Keratinocyte (primary cell): ENCODE results near the gene FGGY. TPM values are rescaled to one million over a fixed set of nuclear protein-coding genes. Genes with fewer than 3 reads are reported as not detected.

ENCODE experiments used
- DNase-seq: peaks from one replicate; pipeline ENCODE4 v3.0.0-alpha.2; 2011; ENCODE audit warnings: low read depth, missing footprints, low spot score
- FAIRE-seq: peaks from 2 replicates; lab custom pipeline; 2011; peaks lifted over from hg19 to GRCh38; lab: Jason Lieb, UNC
- H2AFZ ChIP-seq: 2 replicates; pipeline ENCODE4 v1.6.0; 2012; ENCODE audit warnings: low read length, control low read depth, inconsistent platforms; ENCODE audit not compliant: control insufficient read depth
- H3K27ac ChIP-seq: 2 replicates; pipeline ENCODE4 v1.5.1; 2011; ENCODE audit warnings: low read length; ENCODE audit not compliant: control insufficient read depth, insufficient read depth
- H3K27me3 ChIP-seq: 3 replicates; pipeline ENCODE4 v1.6.0; 2011; ENCODE audit warnings: low read length; ENCODE audit not compliant: control insufficient read depth, insufficient read depth; ENCODE audit errors: extremely low read depth
- H3K36me3 ChIP-seq, 2 experiments: 2 replicates in 1 of 2; 3 replicates in 1 of 2; pipeline ENCODE4 v1.5.1; 2011; ENCODE audit warnings: low read length in 2 of 2, mild to moderate bottlenecking in 1 of 2; ENCODE audit not compliant: control insufficient read depth in 2 of 2, insufficient read depth in 2 of 2; ENCODE audit errors: extremely low read depth in 1 of 2
- H3K4me1 ChIP-seq: 3 replicates; pipeline ENCODE4 v1.5.1; 2011; ENCODE audit warnings: low read length; ENCODE audit not compliant: control insufficient read depth, insufficient read depth; ENCODE audit errors: extremely low read depth
- H3K4me2 ChIP-seq: 3 replicates; pipeline ENCODE4 v1.6.0; 2011; ENCODE audit warnings: low read depth, low read length; ENCODE audit not compliant: control insufficient read depth, insufficient read depth; ENCODE audit errors: extremely low read depth
- H3K4me3 ChIP-seq, 3 experiments: fragments of 200-600 bp in 1 of 3; sonication (generic) in 1 of 3; 2 replicates in 2 of 3; 3 replicates in 1 of 3; pipeline ENCODE4 v1.5.1; 2011 to 2016; ENCODE audit warnings: low read length in 3 of 3, mild to moderate bottlenecking in 3 of 3, control low read depth in 2 of 3, inconsistent platforms in 1 of 3, low read depth in 1 of 3, mixed read lengths in 1 of 3, mixed run types in 1 of 3, moderate library complexity in 1 of 3; ENCODE audit not compliant: control insufficient read depth in 2 of 3, insufficient read depth in 2 of 3; ENCODE audit errors: extremely low read depth in 1 of 3
- H3K79me2 ChIP-seq: 2 replicates; pipeline ENCODE4 v1.6.0; 2012; ENCODE audit warnings: low read length; ENCODE audit not compliant: control insufficient read depth, insufficient read depth
- H3K9ac ChIP-seq: 3 replicates; pipeline ENCODE4 v1.6.0; 2011; ENCODE audit warnings: low read length; ENCODE audit not compliant: control insufficient read depth, insufficient read depth; ENCODE audit errors: extremely low read depth
- H3K9me1 ChIP-seq: 3 replicates; pipeline ENCODE4 v1.6.0; 2011; ENCODE audit warnings: low read length; ENCODE audit not compliant: control insufficient read depth, insufficient read depth; ENCODE audit errors: extremely low read depth
- H3K9me3 ChIP-seq: 2 replicates; pipeline ENCODE4 v1.5.1; 2012; ENCODE audit warnings: low read depth, low read length; ENCODE audit not compliant: control insufficient read depth
- H4K20me1 ChIP-seq: 3 replicates; pipeline ENCODE4 v1.6.0; 2011; ENCODE audit warnings: low read length; ENCODE audit not compliant: control insufficient read depth, insufficient read depth; ENCODE audit errors: extremely low read depth
- CTCF ChIP-seq, 3 experiments: IDR thresholded peaks in 1 of 3; conservative IDR thresholded peaks in 1 of 3; optimal IDR thresholded peaks in 1 of 3; 2 replicates in 2 of 3; 3 replicates in 1 of 3; pipeline versions ENCODE3 to v1.5.1; 2011; ENCODE audit warnings: low read length in 3 of 3, mild to moderate bottlenecking in 3 of 3, moderate library complexity in 2 of 3, control low read depth in 1 of 3, inconsistent platforms in 1 of 3; ENCODE audit not compliant: insufficient read depth in 2 of 3; ENCODE audit errors: extremely low read depth in 1 of 3
- EZH2 ChIP-seq: IDR thresholded peaks from one replicate; pipeline ENCODE4 v1.6.1; 2012; ENCODE audit warnings: inconsistent platforms, mild to moderate bottlenecking, low read length, moderate library complexity
- dilution Hi-C: fragments of 300-500 bp; cut with MboI; formaldehyde crosslinking; loops from one replicate; pipeline ENCODE4 v1.7.0; 2020; ENCODE audit warnings: low sequenced_read_pairs; ENCODE audit not compliant: extremely low pct_ligation_motif_present
- polyA plus RNA-seq, 5 experiments: library from polyadenylated mRNA; depleted of rRNA in 3 of 5; stranded (reverse) in 3 of 5; stranded (forward) in 1 of 5; unstranded in 1 of 5; fragments of >200 nt; gene quantifications; 1 replicate in 1 of 5; 2 replicates in 3 of 5; 3 replicates in 1 of 5; pipeline versions ENCODE4 v1.2.1 to v1.2.3, GENCODE V29; 2011 to 2012; ENCODE audit warnings: missing spikeins in 2 of 5, low read depth in 1 of 5, low replicate concordance in 1 of 5

FGGY gene
- polyA plus RNA-seq, 1 donor (not counting 4 experiments of a cell fraction or from before 2014, with no cell fraction given) = 16.6 TPM

DNA sequence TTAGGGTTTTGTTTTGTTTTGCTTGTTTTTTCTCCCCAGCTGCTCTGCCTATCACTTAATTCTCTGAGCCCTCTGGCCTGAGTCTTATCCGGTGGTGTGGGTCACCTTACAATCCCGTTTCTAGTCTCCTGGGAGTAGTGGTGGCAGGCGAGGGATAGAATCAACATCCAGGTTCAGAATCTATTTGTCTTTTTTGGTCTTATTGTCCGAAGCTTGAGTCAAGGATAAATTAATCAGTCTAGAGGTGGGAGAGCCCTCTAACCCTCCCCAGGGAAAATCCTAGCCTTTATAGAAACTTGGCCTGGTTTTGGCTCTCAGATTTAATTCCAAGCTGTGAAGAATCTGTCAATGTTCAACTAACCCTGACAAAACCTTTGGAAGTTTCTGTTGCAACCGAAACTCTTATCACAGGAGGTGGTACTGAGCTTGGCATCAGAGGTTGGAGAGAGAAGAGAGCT is 246.3 kb downstream of the FGGY start:
- no peak for DNase-seq

DNA sequence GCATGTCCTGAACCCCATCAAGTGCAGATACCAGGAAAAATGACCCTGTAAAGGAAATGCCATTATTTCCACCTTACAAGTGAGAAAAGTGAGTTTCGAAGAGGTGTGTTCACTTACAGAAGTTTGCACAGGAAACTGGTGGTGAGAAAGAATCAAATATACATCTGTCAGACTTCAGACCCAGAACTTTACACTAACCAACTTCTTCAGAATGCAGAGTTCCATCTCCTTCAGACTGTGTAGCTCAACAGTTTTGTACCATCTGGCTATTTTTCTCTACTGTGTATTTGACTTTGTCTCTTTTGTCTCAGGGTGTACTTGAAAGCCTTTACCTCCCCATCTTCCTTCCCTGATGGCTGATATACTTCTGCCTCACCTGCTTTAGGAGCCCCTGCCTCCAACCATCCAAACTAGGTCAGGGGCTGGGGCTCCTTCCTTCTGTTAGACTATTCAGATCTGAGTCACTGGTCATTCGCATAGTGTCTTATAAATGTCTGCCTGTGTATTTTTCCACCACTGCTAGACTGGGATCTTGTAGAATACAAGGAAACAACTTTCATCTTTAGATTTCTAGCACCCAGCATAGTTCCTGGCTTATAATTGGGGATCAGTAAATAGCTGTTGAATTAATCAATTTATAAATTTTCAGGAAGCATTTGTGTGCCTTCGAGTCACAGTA is 247.9 kb downstream of the FGGY start:
- no peaks in the 10 kb centered on the region for H3K9me1 ChIP-seq
- TF ChIP-seq CTCF (optimal IDR thresholded peaks at IDR 0.05 in 1 of 3, IDR thresholded peaks at IDR 0.05 in 1 of 3, conservative IDR thresholded peaks at IDR 0.05 in 1 of 3; ENCODE audit: extremely low read depth in 1 of 3, insufficient read depth in 2 of 3, low read length in 3 of 3) = no peak
- TF ChIP-seq EZH2 = no peak
- no peaks in the 10 kb centered on the region for H3K79me2 ChIP-seq
- H3K4me2 ChIP-seq = no peak overlapping the region
- H4K20me1 ChIP-seq = no peaks in the 10 kb centered on the region
- no peaks in the 10 kb centered on the region for H3K9me3 ChIP-seq
- H3K27me3 ChIP-seq = no peaks in the 10 kb centered on the region
- H3K27ac ChIP-seq = no peak overlapping the region
- no peaks in the 10 kb centered on the region for H3K36me3 ChIP-seq
- H3K4me3 ChIP-seq = no peak overlapping the region
- H3K4me1 ChIP-seq = peaks cover 5% of the 10 kb centered on the region
- no peak overlapping the region for H3K9ac ChIP-seq
- DNase-seq (no peak), FAIRE-seq (no peak)
- dilution Hi-C loops = no loop called here
- H2AFZ ChIP-seq = no peak overlapping the region

More for the DNA sequence above, 246.3 kb downstream of the FGGY start:
- H2AFZ ChIP-seq = no peak overlapping the region
- no peak for FAIRE-seq
- no peak for TF ChIP-seq CTCF (optimal IDR thresholded peaks at IDR 0.05 in 1 of 3, IDR thresholded peaks at IDR 0.05 in 1 of 3, conservative IDR thresholded peaks at IDR 0.05 in 1 of 3; ENCODE audit: extremely low read depth in 1 of 3, insufficient read depth in 2 of 3, low read length in 3 of 3)
- no peak for TF ChIP-seq EZH2
- no peaks in the 10 kb centered on the region for H3K9me1 ChIP-seq
- H3K4me2 ChIP-seq = no peak overlapping the region
- no peaks in the 10 kb centered on the region for H3K27me3 ChIP-seq
- dilution Hi-C loops = no loop called here
- H3K36me3 ChIP-seq = no peaks in the 10 kb centered on the region
- no peak overlapping the region for H3K9ac ChIP-seq
- H3K27ac ChIP-seq = no peak overlapping the region
- no peaks in the 10 kb centered on the region for H4K20me1 ChIP-seq
- H3K4me3 ChIP-seq = no peak overlapping the region
- no peaks in the 10 kb centered on the region for H3K9me3 ChIP-seq
- no peaks in the 10 kb centered on the region for H3K79me2 ChIP-seq
- peaks cover 5% of the 10 kb centered on the region for H3K4me1 ChIP-seq
